IMR-90 (cell line): ENCODE results near the gene WDR45B. TPM values are rescaled to one million over a fixed set of nuclear protein-coding genes. Genes with fewer than 3 reads are reported as not detected.

Experiments
- ATAC-seq: fragments of 200-7000 bp; cut with Tn5 transposase; 2 replicates; pipeline ENCODE4 v1.9.1; 2020; ENCODE audit warnings: low read depth, mild to moderate bottlenecking, moderate library complexity
- BruUV-seq: library from RNA; stranded (reverse); fragments of 400-500 nt; replicated peaks from 2 replicates; lab custom pipeline; 2021; lab: Mats Ljungman, UMichigan
- CTCF ChIA-PET: fragments of 300-600 bp; formaldehyde crosslinking; extraction: SDS; loops from one replicate; lab custom pipeline; 2021; ENCODE audit warnings: antibody characterized with exemption; lab: Yijun Ruan, JAX
- POLR2A ChIA-PET: fragments of 300-600 bp; sonication (Branson Sonifier 250); formaldehyde crosslinking; loops from one replicate; lab custom pipeline; 2022; ENCODE audit warnings: antibody characterized with exemption; ENCODE audit not compliant: unreplicated experiment; lab: Charles Lee
- DNase-seq: peaks from one replicate; pipeline ENCODE4 v3.0.0; 2013
- H2AFZ ChIP-seq: replicated peaks from 2 replicates; pipeline ENCODE3; 2013; ENCODE audit warnings: low read length, mild to moderate bottlenecking; ENCODE audit not compliant: poor library complexity
- H2AK5ac ChIP-seq: 2 replicates; pipeline ENCODE4 v1.6.1; 2013; ENCODE audit warnings: low read depth, low read length, inconsistent platforms
- H2AK9ac ChIP-seq: replicated peaks from 2 replicates; pipeline ENCODE3; 2013; ENCODE audit warnings: mild to moderate bottlenecking, low read depth, low read length, moderate library complexity; ENCODE audit not compliant: poor library complexity
- H2BK120ac ChIP-seq: 2 replicates; pipeline ENCODE4 v1.6.1; 2013; ENCODE audit warnings: low read depth, low read length, inconsistent platforms
- H2BK15ac ChIP-seq: 3 replicates; pipeline ENCODE4 v1.6.1; 2013; ENCODE audit warnings: low read depth, low read length, inconsistent platforms
- H2BK20ac ChIP-seq: 2 replicates; pipeline ENCODE4 v1.6.1; 2013; ENCODE audit warnings: low read depth, mild to moderate bottlenecking, inconsistent platforms, low read length, moderate library complexity
- H2BK5ac ChIP-seq: 2 replicates; pipeline ENCODE4 v1.6.1; 2013; ENCODE audit warnings: mild to moderate bottlenecking, low read depth, low read length, inconsistent platforms; ENCODE audit not compliant: poor library complexity, severe bottlenecking
- H3K14ac ChIP-seq: replicated peaks from 2 replicates; pipeline ENCODE4 v1.6.1; 2013; ENCODE audit warnings: low read depth, low read length, inconsistent platforms
- H3K18ac ChIP-seq: 2 replicates; pipeline ENCODE4 v1.6.1; 2013; ENCODE audit warnings: low read depth, low read length, control low read depth
- H3K23ac ChIP-seq: 2 replicates; pipeline ENCODE4 v1.6.1; 2013; ENCODE audit warnings: low read depth, low read length, inconsistent platforms
- H3K27ac ChIP-seq: 2 replicates; pipeline ENCODE4 v1.5.1; 2013; ENCODE audit warnings: mild to moderate bottlenecking, control low read depth, low read length; ENCODE audit not compliant: insufficient read depth
- H3K27me3 ChIP-seq: 2 replicates; pipeline ENCODE4 v1.6.1; 2013; ENCODE audit warnings: low read length; ENCODE audit not compliant: control insufficient read depth, insufficient read depth
- H3K36me3 ChIP-seq: 2 replicates; pipeline ENCODE4 v1.6.1; 2013; ENCODE audit warnings: low read length, mixed read lengths; ENCODE audit not compliant: control insufficient read depth, insufficient read depth
- H3K4ac ChIP-seq: 2 replicates; pipeline ENCODE4 v1.6.1; 2013; ENCODE audit warnings: low read depth, low read length, inconsistent platforms
- H3K4me1 ChIP-seq: 2 replicates; pipeline ENCODE4 v1.6.1; 2013; ENCODE audit warnings: low read length, mixed read lengths; ENCODE audit not compliant: control insufficient read depth, insufficient read depth
- H3K4me2 ChIP-seq: 2 replicates; pipeline ENCODE4 v1.6.1; 2013; ENCODE audit warnings: low read depth, mild to moderate bottlenecking, control low read depth, low read length, moderate library complexity
- H3K4me3 ChIP-seq: 2 replicates; pipeline ENCODE4 v1.5.1; 2013; ENCODE audit warnings: low read depth, mild to moderate bottlenecking, control low read depth, low read length, moderate library complexity; ENCODE audit not compliant: insufficient read depth
- H3K56ac ChIP-seq: 2 replicates; pipeline ENCODE4 v1.6.1; 2013; ENCODE audit warnings: low read length, inconsistent platforms; ENCODE audit not compliant: insufficient read depth; ENCODE audit errors: extremely low read depth
- H3K79me1 ChIP-seq, 2 experiments: 2 replicates each; pipeline ENCODE4 v1.6.1; 2013; ENCODE audit warnings: low read length in 2 of 2, inconsistent platforms in 1 of 2, low read depth in 1 of 2
- H3K9ac ChIP-seq: 2 replicates; pipeline ENCODE4 v1.6.1; 2013; ENCODE audit warnings: low read depth, low read length, control low read depth
- H3K9me1 ChIP-seq: 2 replicates; pipeline ENCODE4 v1.6.1; 2013; ENCODE audit warnings: low read length, inconsistent platforms; ENCODE audit not compliant: insufficient read depth
- H3K9me3 ChIP-seq: 2 replicates; pipeline ENCODE4 v1.6.1; 2013; ENCODE audit warnings: low read length; ENCODE audit not compliant: control insufficient read depth, insufficient read depth
- H4K20me1 ChIP-seq: 2 replicates; pipeline ENCODE4 v1.6.1; 2013; ENCODE audit warnings: low read length, inconsistent platforms; ENCODE audit not compliant: insufficient read depth
- H4K5ac ChIP-seq: 2 replicates; pipeline ENCODE4 v1.6.1; 2013; ENCODE audit warnings: mild to moderate bottlenecking, low read depth, low read length, control low read depth
- H4K8ac ChIP-seq, 2 experiments: 2 replicates each; pipeline ENCODE4 v1.6.1; 2013; ENCODE audit warnings: low read depth in 2 of 2, low read length in 2 of 2, control low read depth in 1 of 2, inconsistent platforms in 1 of 2
- H4K91ac ChIP-seq: 2 replicates; pipeline ENCODE4 v1.6.1; 2013; ENCODE audit warnings: low read depth, low read length, inconsistent platforms; ENCODE audit not compliant: insufficient read depth
- BHLHE40 ChIP-seq: fragments of 150-350 bp; IDR thresholded peaks from 2 replicates; pipeline ENCODE4 v1.6.1; 2016; ENCODE audit warnings: mild to moderate bottlenecking, low read depth, low read length
- CEBPB ChIP-seq: IDR thresholded peaks from 2 replicates; pipeline ENCODE4 v1.6.1; 2012; ENCODE audit warnings: low read depth, low read length, improper control_type of control experiment
- MXI1 ChIP-seq: IDR thresholded peaks from 2 replicates; pipeline ENCODE4 v1.6.1; 2012; ENCODE audit warnings: low read depth, mild to moderate bottlenecking, low read length, moderate library complexity, borderline replicate concordance
- NFE2L2 ChIP-seq: fragments of 150-350 bp; IDR thresholded peaks from 2 replicates; pipeline ENCODE4 v1.6.1; 2016; ENCODE audit warnings: low read depth, mild to moderate bottlenecking, low read length
- POLR2A ChIP-seq: IDR thresholded peaks from 2 replicates; pipeline ENCODE4 v1.6.1; 2012; ENCODE audit warnings: mild to moderate bottlenecking, low read depth, low read length
- RAD21 ChIP-seq: IDR thresholded peaks from 2 replicates; pipeline ENCODE4 v1.6.1; 2012; ENCODE audit warnings: low read length, improper control_type of control experiment
- RFX5 ChIP-seq: IDR thresholded peaks from 2 replicates; pipeline ENCODE4 v1.8.0; 2012; ENCODE audit warnings: low read depth, mild to moderate bottlenecking, low read length, moderate library complexity
- WGBS, 2 experiments: methylation state at CpG; one replicate each; pipeline versions ENCODE4 v1.1.5 to v1.1.7; 2013; ENCODE audit warnings: missing lambda C conversion rate in 2 of 2; ENCODE audit not compliant: insufficient read length in 1 of 2; ENCODE audit errors: extremely low coverage in 2 of 2; 5-methylcytosine and 5-hydroxymethylcytosine counted together
- dilution Hi-C: fragments of 300-500 bp; cut with HindIII; formaldehyde crosslinking; loops from one replicate; pipeline ENCODE4 v1.14.3; 2018; ENCODE audit warnings: low sequenced_read_pairs; ENCODE audit not compliant: unreplicated experiment
- in situ Hi-C: fragments of 300-500 bp; cut with MboI; formaldehyde crosslinking; loops from 3 replicates; pipeline ENCODE4 v1.14.3; 2019; ENCODE audit warnings: low sequenced_read_pairs, inconsistent platforms, mixed read lengths
- intact Hi-C: fragments of 100-400 bp; cut with micrococcal nuclease; formaldehyde crosslinking; loops from 2 replicates; pipeline ENCODE4 v1.10.0; 2022
- polyA plus RNA-seq, 3 experiments: library from polyadenylated mRNA; depleted of rRNA; stranded (reverse); fragments of >200 nt; gene quantifications; 2 replicates each; pipeline ENCODE4 v1.2.3, GENCODE V29; 2012; ENCODE audit warnings: low replicate concordance in 1 of 3
- total RNA-seq: library from RNA; depleted of rRNA; stranded (reverse); fragments of >200 nt; gene quantifications from 2 replicates; pipeline ENCODE4 v1.2.3, GENCODE V29; 2012
- TF ChIP-seq, protein P1 (sequence below): conservative IDR thresholded peaks from 2 replicates; pipeline ENCODE4 v1.5.1; 2012; ENCODE audit warnings: mild to moderate bottlenecking, low read depth, low read length, improper control_type of control experiment

The WDR45B gene
- total and polyA plus RNA-seq, 2 of the 4 experiments (the other 2 are of a cell fraction): 98.2 to 110 TPM

DNA sequence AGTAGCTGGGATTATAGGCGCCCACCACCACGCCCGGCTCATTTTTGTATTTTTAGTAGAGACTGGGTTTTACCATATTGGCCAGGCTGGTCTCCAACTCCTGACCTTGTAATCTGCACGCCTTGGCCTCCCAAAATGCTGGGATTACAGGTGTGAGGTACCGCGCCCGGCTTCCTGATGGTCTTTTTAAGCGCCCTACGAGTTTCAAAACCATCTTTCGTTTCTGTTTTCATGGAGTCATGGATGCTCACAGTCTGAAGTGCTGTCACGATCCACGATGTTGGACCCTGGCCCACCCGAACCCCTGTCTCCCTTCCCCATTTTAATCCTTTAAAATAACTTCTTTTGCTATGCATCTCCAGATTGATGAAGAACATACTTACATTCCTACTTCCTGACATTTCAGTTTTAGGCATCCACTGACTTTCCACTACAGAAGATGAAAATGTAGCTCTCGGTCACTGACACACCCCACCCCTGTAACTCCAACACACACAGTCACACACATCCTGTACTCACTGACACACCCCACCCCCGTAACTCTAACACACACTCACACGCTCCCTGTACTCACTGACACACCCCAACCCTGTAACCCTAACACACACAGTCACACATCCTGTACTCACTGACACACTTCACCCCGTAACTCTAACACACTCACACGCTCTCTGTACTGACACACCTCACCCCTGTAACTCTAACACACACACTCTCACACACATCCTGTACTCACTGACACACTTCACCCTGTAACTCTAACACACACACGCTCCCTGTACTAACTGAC, 22.6 kb upstream of the WDR45B start:
- Histone ChIP-seq H2BK120ac (no peak overlapping the region), H2AK9ac (peak overlapping the region; percentile 28), H4K8ac (no peak overlapping the region), H3K27me3 (no peaks in the 10 kb centered on the region), H3K9me3 (no peaks in the 10 kb centered on the region), H3K18ac (no peak overlapping the region), H3K14ac (no peak overlapping the region), H2BK20ac (no peak overlapping the region), H3K56ac (no peak overlapping the region), H3K9me1 (peaks cover 2% of the 10 kb centered on the region; the same call in 1 of the 2 replicates), H3K9ac (no peak overlapping the region), H3K4ac (no peak overlapping the region), H3K27ac (no peak overlapping the region), H3K4me1 (no peaks in the 10 kb centered on the region; the same call in 1 of the 2 replicates), H2AFZ (peak overlapping the region; percentile 32), H4K20me1 (peaks cover 3% of the 10 kb centered on the region; the same call in 1 of the 2 replicates), H3K79me1 (peaks cover 0 to 3% of the 10 kb centered on the region in 2 experiments; a peak in 1 of 4 replicates), H3K4me3 (no peak overlapping the region), H2BK5ac (peak overlapping the region; percentile 50), H3K23ac (peak overlapping the region; percentile 38; the same call in 1 of the 2 replicates), H3K4me2 (no peak overlapping the region), H2AK5ac (no peak overlapping the region), H4K5ac (no peak overlapping the region), H4K91ac (no peak overlapping the region), H3K36me3 (no peaks in the 10 kb centered on the region; the same call in 1 of the 2 replicates), H2BK15ac (no peak overlapping the region)
- in situ Hi-C loops (no loop called here), dilution Hi-C loops (no loop called here), intact Hi-C loops (no loop called here)
- ChIA-PET POLR2A (no interaction called here), CTCF (no interaction called here)
- WGBS, 2 experiments: 95% methylated on average over 10 of the region's 19 CpGs; no CpG with 5 or more reads in 1 of the 2 experiments
- ATAC-seq: no peak
- DNase-seq: no peak
- BruUV-seq: no TSS peak
- TF ChIP-seq RAD21: no peak
- no peak for TF ChIP-seq RFX5
- TF ChIP-seq NFE2L2: no peak
- no peak for TF ChIP-seq POLR2A
- TF ChIP-seq CEBPB: no peak
- no peak for TF ChIP-seq BHLHE40
- no peak for TF ChIP-seq MXI1
- TF ChIP-seq, protein P1, sequence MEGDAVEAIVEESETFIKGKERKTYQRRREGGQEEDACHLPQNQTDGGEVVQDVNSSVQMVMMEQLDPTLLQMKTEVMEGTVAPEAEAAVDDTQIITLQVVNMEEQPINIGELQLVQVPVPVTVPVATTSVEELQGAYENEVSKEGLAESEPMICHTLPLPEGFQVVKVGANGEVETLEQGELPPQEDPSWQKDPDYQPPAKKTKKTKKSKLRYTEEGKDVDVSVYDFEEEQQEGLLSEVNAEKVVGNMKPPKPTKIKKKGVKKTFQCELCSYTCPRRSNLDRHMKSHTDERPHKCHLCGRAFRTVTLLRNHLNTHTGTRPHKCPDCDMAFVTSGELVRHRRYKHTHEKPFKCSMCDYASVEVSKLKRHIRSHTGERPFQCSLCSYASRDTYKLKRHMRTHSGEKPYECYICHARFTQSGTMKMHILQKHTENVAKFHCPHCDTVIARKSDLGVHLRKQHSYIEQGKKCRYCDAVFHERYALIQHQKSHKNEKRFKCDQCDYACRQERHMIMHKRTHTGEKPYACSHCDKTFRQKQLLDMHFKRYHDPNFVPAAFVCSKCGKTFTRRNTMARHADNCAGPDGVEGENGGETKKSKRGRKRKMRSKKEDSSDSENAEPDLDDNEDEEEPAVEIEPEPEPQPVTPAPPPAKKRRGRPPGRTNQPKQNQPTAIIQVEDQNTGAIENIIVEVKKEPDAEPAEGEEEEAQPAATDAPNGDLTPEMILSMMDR: no peak
